GM19328 (cell line): ENCODE data around the gene SYNE2.
"Not testable (repeated sequence)": the region's sequence is repeated elsewhere in the genome, so short reads cannot be mapped to it uniquely, and the experiment has no call there.

ENCODE experiments used
- ATAC-seq: cut with Tn5 transposase; IDR thresholded peaks from one replicate; pipeline ENCODE4 v1.9.1; 2021; ENCODE audit warnings: mild to moderate bottlenecking, moderate library complexity; ENCODE audit not compliant: unreplicated experiment

Gene SYNE2

DNA sequence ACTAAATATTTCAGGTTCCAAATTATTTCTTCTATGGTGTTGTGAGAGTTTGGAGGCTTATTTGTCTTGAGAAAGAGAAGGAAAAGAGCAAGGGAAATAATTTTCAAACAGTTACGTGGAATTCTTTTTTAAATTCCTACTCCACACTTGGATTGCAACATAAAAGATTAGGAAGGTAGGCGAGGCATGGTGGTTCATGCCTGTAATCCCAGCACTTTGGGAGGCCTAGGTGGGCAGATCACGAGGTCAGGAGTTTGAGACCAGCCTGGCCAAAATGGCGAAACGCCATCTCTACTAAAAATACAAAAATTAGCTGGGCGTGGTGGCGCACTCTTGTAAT lies 265.6 kb downstream of the SYNE2 start:
- ATAC-seq = not testable (repeated sequence)

DNA sequence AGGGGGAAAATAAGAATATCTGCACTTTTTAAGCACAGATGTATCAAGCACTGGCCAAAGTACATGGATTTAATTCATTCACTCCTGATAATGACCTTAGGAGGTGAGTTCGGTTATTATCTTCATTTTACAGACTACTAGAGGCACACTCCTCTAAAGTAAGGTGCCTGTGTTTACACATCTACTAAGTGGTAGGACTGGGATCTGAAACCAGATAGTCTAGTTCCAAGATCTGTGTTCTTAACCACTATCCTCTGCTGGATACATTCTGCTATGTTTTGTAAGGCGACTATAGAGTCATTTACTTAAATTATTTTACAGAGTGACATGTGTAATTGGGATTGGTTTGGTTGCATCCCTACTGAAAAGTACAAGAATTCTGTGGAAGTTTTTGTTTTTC lies 266.1 kb downstream of the SYNE2 start:
- no peak for ATAC-seq

DNA sequence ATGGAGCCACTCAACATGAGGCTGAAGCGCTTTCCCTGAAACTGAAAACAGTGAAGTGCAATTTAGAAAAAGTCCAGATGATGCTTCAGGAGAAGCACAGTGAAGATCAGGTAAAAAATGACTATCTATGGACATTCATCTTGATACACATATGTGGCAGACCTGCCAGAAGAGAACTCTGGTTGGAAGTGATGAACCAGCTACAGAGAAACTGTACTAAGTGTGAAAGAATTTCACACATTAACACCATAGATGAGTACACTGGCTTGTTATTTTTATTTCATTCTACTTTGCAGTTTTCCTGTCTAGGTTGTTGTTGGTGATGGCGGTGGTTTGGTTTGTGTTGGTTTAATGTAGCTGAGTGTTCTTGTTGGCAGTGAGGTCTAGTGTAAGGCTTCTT lies 266.7 kb downstream of the SYNE2 start:
- no peak for ATAC-seq

DNA sequence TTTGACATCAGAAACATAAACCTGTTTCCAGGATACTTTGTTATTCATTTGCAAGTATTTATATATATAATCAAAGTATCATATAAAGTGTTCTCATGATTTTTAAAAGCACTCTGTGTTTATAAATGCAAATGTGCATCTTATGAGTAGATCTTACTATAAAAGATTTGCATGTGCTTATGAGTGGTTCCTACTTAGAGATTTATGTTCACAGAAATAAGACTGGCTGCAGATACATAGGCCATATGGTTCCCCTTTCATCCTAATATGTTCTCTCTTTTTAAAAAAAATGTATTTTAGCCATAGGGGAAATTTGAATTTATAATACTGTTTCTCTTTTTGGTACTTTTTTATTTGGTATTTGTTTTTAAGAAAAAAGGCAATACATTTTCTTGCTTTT lies 267.2 kb downstream of the SYNE2 start:
- ATAC-seq = no peak

DNA sequence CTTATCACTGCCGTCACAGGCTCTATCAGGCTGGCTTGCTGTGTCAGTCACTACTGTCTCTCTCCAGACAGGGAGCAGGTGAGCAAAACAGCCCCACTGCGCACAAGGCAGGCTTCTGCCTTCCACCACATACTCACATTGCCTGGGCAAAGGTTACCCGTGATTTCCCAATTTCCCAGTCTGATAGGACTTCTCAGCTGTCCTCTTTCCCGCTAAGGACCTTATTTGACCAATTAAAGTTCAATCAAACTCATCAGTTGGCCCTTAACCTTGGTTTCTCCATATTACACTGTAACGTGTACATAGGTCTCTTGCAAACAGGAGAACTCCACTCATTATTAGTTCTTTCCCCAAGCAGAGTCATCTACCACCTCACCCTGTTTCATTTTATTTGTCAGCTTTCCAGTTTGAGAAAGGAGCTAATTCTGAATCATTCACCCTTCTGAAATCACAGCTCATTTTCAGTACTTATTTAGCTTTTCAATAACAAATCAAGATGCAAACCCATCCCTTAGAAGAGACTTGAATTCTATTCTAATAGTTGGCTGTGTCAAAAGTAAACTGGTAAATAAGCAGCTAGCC lies 270.5 kb downstream of the SYNE2 start:
- no peak for ATAC-seq

DNA sequence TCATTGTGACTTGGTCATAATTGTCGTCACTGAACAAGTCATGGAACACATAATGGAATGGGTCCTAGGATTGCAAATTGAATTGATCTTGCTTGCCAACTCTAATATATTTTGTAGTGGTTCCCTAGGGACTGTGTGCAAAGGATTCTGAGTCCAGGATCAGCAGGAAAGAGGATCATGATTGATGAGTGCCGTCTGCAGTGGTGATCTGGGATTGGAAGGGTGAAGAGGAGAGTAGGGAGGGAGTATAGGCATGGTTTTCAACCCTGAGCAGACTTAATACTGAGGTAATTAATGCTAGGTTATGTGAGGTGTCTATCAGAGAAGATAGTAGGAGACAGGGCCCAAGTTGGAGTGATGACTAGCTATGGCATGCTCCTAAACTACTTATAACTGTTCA lies 272.5 kb downstream of the SYNE2 start:
- ATAC-seq = no peak

DNA sequence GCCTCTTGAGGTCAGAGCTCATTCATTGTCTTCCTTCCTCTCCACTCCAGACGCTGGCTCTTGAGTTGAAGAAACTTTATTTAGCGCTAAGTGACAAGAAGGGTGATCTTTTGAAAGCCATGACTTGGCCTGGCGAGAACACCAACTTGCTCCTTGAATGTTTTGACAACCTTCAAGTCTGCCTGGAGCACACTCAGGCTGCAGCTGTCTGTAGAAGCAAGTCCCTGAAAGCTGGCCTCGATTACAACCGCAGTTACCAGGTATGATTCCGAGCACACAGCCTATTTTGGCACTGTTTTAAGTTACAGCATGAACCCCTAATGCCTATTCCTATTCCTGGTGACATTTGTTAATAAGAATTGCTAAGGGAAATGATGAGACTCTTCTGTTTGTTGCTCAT lies 273.7 kb downstream of the SYNE2 start:
- no peak for ATAC-seq

DNA sequence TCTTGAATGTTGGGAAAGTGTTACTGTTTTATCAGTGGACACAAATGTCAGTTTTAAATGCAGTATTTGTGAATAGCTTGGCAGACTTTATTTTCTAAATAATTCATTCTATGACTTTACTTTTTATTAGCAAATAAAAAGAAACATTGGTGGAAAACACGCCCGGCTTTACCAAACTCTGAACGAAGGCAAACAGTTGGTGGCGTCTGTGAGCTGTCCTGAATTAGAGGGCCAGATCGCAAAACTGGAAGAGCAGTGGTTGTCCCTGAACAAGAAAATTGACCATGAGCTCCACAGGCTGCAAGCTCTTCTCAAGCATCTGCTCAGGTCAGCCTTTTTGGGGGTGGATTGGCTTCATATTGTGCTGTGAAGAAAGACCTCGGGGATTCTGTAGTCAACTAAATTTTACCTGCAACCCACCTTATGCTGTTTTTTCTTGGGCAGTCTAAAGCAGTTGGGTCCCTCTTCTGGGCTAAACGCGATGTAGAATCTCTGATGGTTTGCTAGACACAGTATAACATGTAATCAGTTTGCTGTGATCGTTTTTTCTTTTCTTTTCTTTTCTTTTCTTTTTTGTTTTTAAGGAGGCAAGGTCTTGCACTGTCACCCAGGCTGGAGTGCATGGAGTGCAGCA lies 285.0 kb downstream of the SYNE2 start:
- ATAC-seq = no peak

DNA sequence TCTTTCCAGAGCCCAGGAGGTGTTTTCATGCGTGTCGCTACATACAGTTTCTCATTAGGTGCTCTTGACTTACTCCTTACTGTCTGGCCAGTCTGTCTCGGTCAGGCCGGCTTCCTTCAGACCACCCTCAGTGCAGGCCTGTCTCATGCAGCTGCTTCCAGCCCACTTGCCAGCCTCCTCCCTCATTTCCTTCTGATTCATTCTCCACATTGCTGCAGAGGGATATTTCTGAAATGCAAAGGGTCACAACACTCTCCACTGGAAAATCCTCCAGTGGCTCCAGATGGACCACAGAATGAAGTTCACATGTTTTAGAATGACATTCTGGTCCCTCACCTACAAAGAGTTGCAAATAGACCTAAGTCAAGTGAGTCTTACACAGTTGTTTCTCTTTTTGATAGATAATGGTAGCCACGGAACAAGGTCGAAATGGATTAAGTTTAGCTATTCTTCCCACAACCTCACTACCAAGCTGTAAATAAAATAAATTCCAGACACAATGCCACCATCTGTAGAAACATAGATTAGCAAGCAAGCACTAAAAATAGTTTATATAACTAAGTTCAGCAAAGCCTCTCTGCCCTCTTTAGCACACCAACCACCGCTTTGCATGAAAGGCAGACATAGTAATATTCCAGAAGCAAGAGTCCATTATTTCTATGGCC lies 294.5 kb downstream of the SYNE2 start:
- ATAC-seq = no peak

DNA sequence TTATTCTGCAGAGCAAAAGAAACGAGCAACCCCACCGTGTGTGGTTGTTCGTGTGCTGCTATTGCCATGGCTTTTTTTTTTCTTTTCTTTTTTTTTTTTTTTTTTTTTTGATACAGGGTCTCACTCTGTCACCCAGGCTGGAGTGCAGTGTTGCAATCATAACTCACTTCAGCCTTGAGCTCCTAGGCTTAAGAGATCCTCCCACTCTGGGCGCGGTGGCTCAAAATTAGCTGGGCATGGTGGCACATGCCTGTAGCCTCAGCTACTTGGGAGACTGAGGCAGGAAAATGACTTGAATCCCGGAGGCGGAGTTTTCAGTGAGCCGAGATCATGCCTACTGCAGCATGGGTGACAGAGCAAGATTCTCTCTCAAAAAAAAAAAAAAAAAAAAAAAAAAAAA lies 297.1 kb downstream of the SYNE2 start:
- no peak for ATAC-seq

DNA sequence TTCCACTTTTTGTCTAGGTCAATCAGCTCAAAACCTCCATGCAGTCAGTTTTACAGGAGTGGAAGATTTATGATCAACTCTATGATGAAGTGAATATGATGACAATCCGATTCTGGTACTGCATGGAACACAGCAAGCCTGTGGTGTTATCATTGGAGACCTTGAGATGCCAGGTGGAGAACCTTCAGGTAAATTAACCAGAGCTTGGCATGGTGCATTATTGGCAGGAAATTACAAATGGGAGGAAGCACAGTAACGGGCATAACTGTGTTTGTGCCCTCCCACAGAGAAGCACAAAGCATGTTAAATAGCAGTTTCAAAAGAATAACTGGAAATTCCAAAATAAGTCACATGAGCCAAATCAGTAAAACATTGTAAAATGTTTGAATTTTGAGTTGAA lies 305.8 kb downstream of the SYNE2 start:
- ATAC-seq = no peak

DNA sequence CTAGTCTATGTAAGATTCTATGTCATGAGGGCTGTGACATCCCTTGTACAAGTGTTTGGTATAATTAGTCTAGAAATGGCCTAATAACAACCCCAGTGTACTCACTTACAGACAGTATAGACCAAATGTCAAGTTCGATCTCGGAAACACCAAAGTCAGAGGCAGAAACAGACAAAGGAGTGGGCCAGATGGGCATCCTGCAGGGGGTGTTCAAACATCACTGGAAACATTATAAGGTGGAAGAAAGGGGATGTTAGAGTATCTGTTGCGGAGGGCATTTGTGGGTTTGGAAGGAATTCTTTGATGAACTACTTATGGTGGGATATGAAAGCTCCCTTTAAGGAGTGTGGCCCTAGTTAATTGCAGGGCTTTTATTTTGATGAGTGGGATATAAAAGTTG lies 306.8 kb downstream of the SYNE2 start:
- ATAC-seq = no peak

DNA sequence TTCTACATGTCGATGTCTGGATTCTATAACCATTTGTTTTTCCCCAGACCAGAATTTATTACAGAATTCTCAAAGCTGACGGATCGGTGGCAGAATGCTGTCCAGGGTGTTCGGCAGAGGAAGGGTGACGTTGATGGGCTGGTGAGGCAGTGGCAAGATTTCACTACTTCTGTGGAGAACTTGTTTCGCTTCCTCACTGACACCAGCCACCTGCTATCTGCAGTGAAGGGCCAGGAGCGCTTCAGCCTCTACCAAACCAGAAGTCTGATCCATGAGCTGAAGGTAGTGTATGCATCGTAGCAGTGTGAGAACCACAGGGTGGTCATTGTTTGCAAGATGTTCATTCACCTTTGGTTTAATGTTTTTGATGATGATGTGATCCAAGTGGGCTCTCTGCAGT lies 317.4 kb downstream of the SYNE2 start:
- no peak for ATAC-seq

DNA sequence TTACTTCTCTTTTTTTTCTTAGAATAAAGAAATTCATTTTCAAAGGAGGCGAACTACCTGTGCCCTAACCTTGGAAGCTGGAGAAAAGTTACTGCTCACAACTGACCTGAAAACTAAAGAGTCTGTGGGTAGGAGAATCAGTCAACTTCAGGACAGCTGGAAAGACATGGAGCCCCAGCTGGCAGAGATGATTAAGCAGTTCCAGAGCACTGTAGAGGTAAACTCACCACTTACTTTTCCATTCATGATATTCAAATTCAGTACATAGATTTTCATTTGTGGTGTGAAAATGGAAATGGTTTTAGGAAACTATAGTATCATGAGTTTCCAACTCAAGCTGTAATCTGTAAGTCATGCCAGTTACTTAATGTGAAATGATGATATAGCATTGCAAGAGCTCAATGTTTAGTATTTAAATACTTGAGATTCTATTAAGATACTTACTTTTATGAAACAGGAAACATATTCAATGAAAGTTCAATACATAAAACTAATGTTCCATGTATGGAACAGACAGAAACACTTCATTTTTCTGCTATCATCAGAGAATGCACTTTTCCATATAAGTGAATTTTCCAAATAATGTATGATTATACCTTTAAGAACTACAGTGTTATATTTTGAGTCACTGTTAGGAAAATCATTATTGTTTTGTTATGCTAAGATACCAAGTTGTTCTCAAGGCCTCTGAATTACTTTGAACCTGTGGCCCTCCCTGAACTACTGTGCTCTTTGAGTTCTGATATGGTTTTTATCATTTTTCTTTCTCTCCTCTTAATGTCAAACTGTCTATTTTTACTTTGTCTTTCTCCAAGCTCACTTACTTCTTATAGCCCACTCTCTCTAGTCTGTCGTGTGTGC lies 322.3 kb downstream of the SYNE2 start:
- ATAC-seq = no peak

DNA sequence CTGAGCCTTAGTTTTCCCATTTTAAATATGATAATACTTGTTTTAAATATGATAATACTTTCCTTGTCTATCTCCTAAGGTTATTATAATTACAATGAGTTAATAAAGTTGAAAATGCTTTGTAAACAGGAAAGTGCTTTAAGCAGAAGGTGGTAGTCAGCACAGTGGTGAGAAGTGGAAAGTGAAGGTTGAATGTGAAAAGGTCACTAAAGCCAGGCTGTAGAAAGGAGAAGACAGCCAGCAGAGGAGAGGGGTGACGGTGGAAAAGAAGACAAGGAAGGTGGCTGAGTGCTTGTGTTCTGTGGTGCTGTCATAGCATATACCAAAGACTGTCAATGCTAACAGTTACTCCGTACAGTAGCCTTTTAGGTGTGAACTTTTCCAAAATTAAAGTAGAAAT lies 323.5 kb downstream of the SYNE2 start:
- no peak for ATAC-seq

DNA sequence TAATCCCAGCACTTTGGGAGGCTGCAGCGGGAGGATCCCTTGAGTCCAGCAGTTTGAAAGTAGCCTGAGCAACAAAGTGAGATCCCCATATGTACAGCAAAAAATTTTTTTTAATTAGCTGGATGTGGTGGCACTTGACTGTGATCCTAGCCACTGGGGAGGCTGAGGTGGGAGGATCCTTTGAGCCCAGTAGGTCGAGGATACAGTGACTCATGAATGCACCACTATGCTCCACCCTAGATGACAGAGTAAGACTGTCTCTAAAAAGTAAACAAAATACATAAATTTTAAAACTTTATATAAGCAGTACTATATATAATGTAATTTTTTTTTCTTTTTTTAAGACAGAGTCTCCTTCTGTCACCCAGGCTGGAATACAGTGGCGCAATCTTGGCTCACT lies 326.0 kb downstream of the SYNE2 start:
- no peak for ATAC-seq

DNA sequence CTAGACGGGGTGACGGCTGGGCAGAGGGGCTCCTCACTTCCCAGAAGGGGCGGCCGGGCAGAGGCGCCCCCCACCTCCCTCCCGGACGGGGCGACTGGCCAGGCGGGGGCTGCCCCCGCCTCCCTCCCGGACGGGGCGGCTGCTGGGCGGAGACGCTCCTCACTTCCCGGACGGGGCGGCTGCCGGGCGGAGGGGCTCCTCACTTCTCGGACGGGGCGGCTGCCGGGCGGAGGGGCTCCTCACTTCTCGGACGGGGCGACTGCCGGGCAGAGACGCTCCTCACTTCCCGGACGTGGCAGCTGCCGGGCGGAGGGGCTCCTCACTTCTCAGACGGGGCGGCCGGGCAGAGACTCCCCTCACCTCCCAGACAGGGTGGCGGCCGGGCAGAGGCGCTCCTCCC lies 330.1 kb downstream of the SYNE2 start:
- not testable (repeated sequence) for ATAC-seq

DNA sequence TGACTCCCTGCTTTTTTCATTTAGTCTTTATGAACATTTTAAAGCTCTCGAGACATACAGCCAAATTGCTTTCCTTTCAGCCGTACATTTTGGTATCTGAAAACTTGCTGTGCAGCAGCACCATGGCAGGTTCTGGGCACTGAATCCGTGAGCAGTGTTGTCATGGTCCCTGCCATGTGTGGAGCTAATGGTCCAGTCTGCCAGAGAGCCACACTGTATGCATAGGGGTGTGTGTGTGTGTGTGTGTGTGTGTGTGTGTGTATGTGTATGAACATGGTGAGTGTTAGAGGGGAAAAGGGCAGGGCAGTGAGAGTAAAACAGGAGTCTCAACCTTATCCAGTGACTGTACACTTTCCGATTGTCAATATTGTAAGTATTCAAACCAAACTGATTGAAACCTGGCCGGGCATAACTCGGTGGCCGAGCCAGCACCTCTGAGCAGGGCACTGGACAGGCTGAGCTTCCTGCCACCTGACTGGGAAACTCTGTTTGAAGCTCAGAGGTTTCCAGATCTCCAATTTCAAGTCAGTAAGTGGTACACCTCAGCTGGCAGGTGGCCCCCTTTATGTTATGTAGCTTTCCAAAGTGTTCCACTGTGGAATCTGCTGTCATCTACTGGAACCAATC lies 331.4 kb downstream of the SYNE2 start:
- ATAC-seq = no peak

DNA sequence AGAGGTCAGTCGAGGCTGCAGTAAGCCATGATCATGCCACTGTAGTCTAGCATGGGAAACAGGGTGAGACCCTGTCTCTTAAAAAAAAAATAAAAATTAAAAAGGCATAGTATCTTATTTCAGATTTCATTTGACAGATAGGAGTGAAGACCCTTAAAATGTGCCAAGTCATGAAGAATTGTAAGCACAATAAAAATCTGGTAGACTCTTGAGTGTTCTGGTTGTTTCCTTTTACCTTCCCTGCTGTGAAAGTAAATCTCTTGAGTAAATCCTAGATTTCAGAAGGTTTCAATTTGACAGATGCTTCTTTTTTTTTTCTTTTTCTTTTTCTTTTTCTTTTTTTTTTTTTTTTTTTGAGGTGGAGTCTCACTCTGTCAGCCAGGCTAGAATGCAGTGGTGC lies 332.4 kb downstream of the SYNE2 start:
- no peak for ATAC-seq

DNA sequence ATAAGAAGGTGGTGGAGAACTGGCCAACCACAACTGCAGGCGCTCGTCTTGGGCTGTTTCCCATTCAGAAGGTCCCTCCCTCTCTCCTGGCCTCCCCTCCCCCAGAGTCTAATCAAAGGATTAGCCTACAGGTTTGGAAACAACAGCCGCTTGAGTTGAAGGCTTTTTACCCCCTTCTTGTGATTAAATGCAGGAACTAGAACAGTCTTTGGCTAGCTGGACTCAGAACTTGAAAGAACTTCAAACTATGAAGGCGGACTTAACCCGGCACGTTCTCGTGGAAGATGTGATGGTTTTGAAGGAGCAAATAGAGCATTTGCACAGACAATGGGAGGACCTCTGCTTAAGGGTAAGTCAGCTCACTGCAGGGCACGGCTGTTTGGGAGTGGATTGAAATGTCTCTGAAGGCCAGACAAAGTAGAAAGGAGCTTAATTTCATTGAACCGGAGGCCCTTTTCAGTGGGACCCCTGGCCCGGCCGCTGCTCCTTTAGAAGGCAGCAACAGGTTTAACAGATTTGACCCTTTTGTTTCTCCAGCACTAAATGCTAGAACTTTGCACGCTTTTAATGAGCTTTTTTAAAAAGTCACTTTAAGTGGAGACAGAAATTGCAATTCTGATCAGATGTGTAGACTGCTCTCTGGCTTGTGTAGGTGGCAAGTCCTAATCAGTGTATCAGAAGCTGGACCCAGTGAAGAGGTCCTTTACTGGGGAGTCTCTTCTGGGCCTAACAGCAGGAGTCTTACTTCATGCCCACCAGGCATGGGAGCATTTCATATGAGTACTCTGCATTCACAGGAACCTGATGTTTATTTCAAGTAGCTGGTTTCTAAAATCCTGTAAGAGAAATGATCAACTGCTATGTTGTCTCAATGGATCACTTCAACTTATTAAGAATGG lies 333.7 kb downstream of the SYNE2 start:
- ATAC-seq = no peak
